ENCODE results near the gene C1QL4.
"Not testable (repeated sequence)": the region's sequence is repeated elsewhere in the genome, so short reads cannot be mapped to it uniquely, and the experiment has no call there.

Gene C1QL4

GRCh38 chr12:49338830-49339463, 2.0 kb upstream of the C1QL4 start:
- in situ Hi-C loops (cut with HindIII; ENCODE audit: low pct_ligation_motif_present, low pct_unique_long_range_greater_than_20kb, low sequenced_read_pairs) = no loop called here

GRCh38 chr12:49335955-49336644, 888 bp downstream of the C1QL4 start:
- no peak for DNase-seq
- in situ Hi-C loops (cut with HindIII; ENCODE audit: low pct_ligation_motif_present, low pct_unique_long_range_greater_than_20kb, low sequenced_read_pairs) = no loop called here

More at GRCh38 chr12:49338830-49339463, 2.0 kb upstream of the C1QL4 start:
- no peak for DNase-seq

DNA sequence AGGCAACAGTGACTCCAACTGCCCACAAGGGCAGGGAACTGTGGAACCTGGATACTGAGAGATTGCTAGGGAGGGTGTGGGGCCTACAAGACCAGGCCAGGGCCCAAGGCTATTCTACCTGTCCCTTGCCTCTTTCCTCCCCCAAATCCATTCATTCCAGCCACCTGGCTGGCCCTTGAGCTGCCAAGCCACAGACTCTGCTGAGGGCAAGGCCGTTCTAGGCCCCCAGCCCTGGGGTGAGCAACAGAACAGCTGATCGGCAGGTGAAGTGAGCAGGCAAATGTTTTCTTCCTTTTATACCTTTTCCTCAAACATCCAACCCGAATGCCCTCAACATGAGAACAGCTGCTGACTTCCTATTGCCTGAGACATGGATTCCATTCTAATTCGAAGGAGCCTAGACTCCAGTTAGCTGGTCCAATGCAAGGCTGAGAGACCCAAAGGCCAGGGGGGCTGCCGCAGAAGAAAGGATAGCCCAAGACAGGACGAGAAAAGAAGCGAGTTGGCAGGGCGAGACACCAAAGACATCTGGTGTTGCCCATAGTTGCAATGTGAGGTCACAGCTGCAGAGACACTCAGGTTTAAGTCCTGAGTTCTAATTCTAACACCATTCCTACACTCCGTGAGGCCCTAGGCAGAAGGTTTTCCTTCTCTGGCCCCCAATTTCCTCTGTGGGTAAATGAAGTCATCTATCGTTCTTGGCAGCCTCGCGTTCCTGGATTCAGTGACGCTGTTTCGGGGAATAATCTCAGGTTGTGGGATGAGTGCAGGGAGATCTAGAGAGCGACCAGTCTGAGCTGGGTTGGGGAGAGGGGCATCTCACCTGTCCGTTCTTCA, 1.7 kb downstream of the C1QL4 start:
- in situ Hi-C loops (cut with HindIII; ENCODE audit: low pct_ligation_motif_present, low pct_unique_long_range_greater_than_20kb, low sequenced_read_pairs) = no loop called here
- DNase-seq = no peak

DNA sequence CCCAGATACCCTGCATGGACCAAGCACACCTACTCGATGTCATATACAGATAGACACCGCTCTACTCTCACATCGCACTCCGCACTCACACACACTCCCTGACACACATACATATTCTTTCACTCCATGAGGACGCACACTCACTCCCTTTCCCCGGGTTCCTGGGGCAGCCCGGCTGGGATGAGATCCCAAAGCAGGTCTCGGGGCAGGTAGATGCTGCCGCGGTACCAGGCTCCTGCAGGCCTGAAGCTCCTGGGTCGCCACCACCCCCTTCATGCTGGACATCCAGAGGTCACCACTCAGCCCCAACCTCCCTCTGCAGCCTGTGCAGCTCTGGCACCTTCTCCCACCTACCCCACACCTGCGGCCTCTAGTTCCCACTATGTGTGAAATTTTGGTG, 2.3 kb downstream of the C1QL4 start:
- in situ Hi-C loops (cut with HindIII; ENCODE audit: low pct_ligation_motif_present, low pct_unique_long_range_greater_than_20kb, low sequenced_read_pairs) = no loop called here
- DNase-seq = no peak

DNA sequence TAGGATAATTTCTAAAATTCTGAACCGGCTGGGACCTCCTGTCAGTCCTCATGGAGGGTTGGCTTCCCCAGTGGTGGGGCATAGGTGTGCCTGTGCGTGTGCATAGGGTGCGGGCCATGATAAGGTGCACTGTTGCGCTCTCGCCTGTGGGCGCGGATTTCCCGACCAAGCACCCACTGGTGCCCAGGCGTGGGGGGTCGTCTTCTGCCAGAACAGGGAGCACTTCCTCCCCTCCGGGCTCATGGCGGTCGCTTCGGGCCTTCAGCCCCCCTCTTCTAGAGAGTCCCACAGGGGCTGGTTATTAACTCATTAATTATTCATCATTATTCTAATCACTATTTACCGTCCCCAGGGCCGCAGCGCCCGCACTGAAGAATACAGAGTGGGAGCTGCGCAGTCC, 2.8 kb downstream of the C1QL4 start:
- in situ Hi-C loops (cut with HindIII; ENCODE audit: low pct_ligation_motif_present, low pct_unique_long_range_greater_than_20kb, low sequenced_read_pairs) = no loop called here
- DNase-seq = no peak

GRCh38 chr12:49333778-49334177, 3.2 kb downstream of the C1QL4 start:
- DNase-seq; in situ Hi-C loops (cut with HindIII; ENCODE audit: low pct_ligation_motif_present, low pct_unique_long_range_greater_than_20kb, low sequenced_read_pairs): not testable (repeated sequence)

DNA sequence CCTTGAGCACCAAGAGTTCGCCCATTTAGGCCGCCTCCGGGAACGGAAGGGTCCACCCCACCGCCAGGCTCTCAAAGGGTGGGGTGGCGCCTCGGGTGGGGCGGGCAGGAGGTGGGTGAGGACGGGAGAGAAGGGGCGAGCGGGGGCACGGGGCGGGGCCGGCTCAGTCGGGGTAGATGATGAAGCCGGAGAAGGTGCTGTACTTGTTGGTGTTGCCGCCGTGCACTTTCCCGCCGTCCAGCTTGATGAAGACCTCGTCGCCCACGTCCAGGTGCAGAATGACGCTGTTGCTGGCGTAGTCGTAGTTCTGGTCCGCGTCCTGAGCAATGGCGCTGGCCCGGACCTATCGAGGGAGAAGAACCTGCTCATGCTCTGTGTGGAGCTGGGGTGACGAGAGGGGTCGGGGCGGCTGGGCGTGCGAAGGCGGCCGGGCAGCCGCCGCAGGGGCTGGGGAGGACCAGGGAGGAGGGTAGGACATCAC, 4.1 kb downstream of the C1QL4 start:
- DNase-seq = no peak
- in situ Hi-C loops (cut with HindIII; ENCODE audit: low pct_ligation_motif_present, low pct_unique_long_range_greater_than_20kb, low sequenced_read_pairs) = no loop called here

DNA sequence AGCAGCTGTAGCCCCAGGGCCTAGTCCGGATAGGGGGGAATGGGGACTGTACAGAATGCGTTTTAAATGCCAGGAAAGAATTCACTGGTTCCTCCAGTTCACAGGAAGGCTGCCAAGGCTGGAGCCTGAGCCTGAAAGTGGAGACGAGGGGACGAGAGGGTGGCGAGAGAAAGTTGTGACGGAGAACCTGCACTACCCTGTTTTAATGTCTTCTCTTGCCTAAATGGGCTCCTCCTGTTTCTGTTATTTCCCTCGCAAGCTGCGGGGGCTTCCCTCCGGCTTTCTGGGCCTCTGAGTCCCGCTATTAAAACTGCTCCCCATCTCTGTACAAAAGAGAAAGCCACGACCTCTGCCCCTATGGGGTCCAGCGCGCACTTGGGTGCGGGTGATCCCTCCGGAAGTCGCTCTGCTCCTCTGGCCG, 4.5 kb downstream of the C1QL4 start:
- in situ Hi-C loops (cut with HindIII; ENCODE audit: low pct_ligation_motif_present, low pct_unique_long_range_greater_than_20kb, low sequenced_read_pairs) = no loop called here
- DNase-seq = no peak

- DNase-seq = peak; percentile 79
- in situ Hi-C loops (cut with HindIII; ENCODE audit: low pct_ligation_motif_present, low pct_unique_long_range_greater_than_20kb, low sequenced_read_pairs) = no loop called here
Measured at GRCh38 chr12:49331380-49332222, 5.4 kb downstream of the C1QL4 start.

DNA sequence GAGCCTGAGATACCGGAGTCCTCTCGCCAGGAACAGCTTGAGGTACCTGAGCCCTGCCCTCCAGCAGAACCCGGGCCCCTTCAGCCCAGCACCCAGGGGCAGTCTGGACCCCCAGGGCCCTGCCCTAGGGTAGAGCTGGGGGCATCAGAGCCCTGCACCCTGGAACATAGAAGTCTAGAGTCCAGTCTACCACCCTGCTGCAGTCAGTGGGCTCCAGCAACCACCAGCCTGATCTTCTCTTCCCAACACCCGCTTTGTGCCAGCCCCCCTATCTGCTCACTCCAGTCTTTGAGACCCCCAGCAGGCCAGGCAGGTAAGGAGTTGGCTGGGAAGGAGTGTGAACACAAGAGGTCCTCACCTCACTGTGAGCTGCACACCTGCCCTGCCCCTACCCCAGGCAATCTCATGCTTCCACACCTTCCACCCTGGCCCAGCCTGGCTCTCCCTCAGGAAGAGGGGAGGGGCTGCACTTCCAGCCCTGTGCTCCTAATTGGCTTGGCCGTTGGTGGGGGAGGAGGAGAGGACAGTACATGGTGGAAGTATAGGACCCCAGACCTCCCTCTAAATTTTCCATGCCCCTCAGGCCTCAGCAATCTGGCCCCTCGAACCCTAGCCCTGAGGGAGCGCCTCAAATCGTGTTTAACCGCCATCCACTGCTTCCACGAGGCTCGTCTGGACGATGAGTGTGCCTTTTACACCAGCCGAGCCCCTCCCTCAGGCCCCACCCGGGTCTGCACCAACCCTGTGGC, 6.2 kb downstream of the C1QL4 start:
- in situ Hi-C loops (cut with HindIII; ENCODE audit: low pct_ligation_motif_present, low pct_unique_long_range_greater_than_20kb, low sequenced_read_pairs) = no loop called here
- DNase-seq = no peak

DNA sequence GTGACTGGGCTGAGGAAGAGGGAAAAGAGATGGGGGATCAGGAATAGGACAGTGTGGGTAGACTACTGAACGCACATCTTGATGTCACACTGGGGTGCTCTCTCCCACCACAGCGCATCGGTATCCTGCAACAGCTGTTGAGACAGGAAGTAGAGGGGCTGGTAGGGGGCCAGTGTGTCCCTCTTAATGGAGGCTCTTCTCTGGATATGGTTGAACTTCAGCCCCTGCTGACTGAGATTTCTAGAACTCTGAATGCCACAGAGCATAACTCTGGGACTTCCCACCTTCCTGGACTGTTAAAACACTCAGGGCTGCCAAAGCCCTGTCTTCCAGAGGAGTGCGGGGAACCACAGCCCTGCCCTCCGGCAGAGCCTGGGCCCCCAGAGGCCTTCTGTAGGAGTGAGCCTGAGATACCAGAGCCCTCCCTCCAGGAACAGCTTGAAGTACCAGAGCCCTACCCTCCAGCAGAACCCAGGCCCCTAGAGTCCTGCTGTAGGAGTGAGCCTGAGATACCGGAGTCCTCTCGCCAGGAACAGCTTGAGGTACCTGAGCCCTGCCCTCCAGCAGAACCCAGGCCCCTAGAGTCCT, 6.9 kb downstream of the C1QL4 start:
- DNase-seq = no peak
- in situ Hi-C loops (cut with HindIII; ENCODE audit: low pct_ligation_motif_present, low pct_unique_long_range_greater_than_20kb, low sequenced_read_pairs) = no loop called here

- in situ Hi-C loops (cut with HindIII; ENCODE audit: low pct_ligation_motif_present, low pct_unique_long_range_greater_than_20kb, low sequenced_read_pairs) = no loop called here
- no peak for DNase-seq
Measured at GRCh38 chr12:49328816-49329215, 8.2 kb downstream of the C1QL4 start.

DNA sequence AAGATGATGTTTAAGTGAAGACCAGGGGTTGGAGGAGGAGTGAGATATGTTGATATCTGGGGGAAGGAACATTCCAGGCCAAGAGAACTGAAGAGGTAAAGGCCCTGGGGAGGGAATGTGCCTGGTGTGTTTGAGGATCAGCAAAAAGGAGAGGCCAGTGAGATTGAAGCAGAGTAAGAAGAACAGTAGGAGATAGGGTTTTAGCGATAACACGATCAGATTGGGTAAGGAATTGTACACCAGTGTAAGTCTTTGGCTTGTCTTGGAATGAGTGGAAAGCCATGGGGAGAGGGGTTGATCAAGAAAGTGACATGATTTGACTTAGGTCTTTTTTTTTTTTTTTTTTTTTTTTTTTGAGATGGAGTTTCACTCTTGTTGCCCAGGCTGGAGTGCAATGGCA, 9.1 kb downstream of the C1QL4 start:
- in situ Hi-C loops (cut with HindIII; ENCODE audit: low pct_ligation_motif_present, low pct_unique_long_range_greater_than_20kb, low sequenced_read_pairs) = no loop called here
- no peak for DNase-seq

DNA sequence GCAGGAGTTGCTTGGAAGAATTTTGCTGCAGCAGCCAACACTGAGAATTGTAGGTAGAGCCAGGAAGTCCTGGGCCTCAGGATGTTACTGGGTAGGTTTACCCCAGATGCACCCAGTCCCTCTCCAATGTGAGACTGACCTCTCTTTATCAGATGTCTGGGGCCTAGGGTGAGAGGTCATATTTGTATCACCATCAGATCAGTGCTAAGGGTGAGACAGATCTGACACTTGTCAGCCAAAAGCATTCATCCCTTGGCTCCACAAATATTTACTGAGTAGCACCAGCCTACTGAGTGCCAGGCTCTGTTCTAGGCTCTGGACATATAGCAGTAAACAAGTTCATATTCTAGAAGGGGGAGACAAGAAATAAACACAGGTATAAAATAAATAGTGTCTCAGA, 9.6 kb downstream of the C1QL4 start:
- in situ Hi-C loops (cut with HindIII; ENCODE audit: low pct_ligation_motif_present, low pct_unique_long_range_greater_than_20kb, low sequenced_read_pairs) = no loop called here
- no peak for DNase-seq

DNA sequence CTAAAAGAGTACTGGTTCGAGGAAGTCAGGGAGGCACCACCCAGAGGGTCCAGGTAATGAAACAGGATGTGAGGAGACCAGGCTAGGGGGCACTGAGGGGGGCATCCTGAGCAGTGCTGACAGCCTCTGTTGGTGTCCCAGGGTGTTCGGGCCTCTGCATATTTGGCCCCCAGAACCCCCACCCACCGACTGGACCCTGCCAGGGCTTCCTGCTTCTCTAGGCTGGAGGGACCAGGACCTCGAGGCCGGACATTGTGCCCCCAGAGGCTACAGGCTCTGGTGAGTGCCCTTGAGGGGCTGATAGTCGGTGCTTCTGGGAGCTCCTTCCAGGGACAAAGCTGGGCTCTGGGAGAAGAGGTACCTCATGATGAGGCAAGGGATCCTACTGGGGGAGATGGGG, 11.4 kb downstream of the C1QL4 start:
- in situ Hi-C loops (cut with HindIII; ENCODE audit: low pct_ligation_motif_present, low pct_unique_long_range_greater_than_20kb, low sequenced_read_pairs) = no loop called here
- no peak for DNase-seq

DNA sequence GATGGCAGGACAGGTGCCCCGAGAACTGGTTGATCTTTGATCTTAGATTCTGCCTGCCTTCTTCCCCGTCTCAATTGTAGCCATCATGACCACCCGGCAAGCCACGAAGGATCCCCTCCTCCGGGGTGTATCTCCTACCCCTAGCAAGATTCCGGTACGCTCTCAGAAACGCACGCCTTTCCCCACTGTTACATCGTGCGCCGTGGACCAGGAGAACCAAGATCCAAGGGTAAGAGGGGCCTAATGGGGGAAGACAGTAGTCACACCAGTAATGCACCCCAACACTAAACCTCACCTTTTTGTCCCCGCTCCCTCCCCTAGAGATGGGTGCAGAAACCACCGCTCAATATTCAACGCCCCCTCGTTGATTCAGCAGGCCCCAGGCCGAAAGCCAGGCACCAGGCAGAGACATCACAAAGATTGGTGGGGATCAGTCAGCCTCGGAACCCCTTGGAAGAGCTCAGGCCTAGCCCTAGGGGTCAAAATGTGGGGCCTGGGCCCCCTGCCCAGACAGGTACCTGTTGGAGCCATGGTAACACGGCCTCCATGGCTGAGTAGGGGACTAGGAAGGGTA, 13.4 kb downstream of the C1QL4 start:
- no peak for DNase-seq
- in situ Hi-C loops (cut with HindIII; ENCODE audit: low pct_ligation_motif_present, low pct_unique_long_range_greater_than_20kb, low sequenced_read_pairs) = no loop called here
